Measurements from ENCODE around the gene KNCN.

KNCN gene

GRCh38 chr1:46539972-46540371 lies 11.5 kb downstream of the KNCN start:
- DNase-seq = no peak

DNA sequence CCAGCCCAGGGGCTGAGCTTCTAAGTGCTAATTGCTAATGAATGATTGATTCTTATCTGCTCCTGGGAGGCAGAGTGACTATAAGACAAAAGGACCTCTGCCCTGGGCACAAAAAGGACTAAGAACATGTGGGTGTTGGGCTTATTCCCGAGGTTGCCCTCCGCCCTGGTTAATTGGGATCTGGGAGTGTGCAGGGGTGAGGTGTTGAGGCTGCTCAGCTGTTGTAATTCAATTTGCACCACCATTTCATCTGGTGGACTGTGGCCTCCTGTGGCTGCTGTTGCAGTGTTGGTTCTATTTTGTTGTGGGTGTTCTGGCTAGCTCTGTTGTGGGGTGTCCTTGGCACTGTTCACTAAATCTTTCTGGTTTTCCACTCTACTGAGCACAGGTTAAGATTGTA lies 13.3 kb downstream of the KNCN start:
- DNase-seq = no peak

DNA sequence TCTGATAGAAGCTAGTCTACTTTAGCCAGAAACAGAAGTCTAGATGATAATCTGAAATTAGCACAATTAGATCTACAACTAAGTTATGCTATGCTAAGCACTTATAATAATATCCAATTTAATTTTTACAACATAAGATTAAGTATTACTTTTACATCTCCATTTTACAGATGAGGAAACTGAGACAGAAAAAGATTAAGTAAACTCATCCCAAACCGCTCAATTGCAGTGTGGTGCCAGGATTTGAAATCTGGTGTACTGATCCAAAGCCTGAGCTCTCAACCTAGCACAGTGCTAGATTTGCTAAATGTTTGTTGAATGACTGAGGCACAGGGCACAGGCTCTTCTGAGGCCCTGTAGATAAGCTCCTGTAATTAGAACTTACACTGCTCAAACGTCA lies 13.8 kb downstream of the KNCN start:
- DNase-seq = no peak

GRCh38 chr1:46536527-46536926 lies 14.9 kb downstream of the KNCN start:
- no peak for DNase-seq

DNA sequence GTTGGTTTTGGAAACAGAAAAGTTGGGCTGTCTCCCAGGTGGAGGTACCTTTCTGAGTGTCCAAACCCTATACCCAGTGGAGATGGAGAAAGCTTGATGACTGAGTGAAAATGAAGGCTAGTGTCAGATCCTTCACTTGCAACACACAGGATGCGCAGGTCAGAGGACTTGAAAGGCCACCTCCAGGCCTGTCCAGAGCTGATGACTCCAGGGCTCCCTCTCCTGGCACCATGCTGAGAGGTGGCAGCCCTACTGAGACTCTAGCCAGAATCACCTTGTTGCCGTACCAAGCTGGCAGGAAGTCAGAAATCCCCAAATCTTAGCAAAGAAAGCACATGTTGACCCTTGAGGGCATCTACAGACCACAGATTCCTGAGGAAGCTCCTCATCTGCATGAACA lies 16.4 kb downstream of the KNCN start:
- DNase-seq = no peak

GRCh38 chr1:46533179-46533864 lies 18.1 kb downstream of the KNCN start:
- DNase-seq = no peak

GRCh38 chr1:46532498-46533178 lies 18.8 kb downstream of the KNCN start:
- no peak for DNase-seq

DNA sequence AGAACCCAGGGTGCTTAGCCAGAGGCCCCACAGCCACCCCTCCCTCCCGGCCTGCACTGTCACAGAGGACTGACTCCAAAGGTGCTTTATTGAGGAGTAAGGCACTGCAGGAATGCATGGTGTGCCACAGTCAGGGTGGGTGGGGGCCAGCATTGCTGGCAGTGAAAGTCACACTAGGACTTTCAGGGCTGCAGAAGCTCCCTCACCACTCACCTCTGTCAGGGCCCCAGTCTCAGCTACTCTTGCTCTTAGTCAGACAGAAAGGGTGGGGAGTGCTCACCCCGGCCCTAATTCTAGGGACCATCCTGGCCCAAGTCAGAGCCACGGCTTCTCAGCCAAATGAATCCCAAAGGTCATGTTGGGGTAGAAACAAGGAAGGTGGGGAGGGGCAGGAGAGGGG lies 19.4 kb downstream of the KNCN start:
- no peak for DNase-seq

DNA sequence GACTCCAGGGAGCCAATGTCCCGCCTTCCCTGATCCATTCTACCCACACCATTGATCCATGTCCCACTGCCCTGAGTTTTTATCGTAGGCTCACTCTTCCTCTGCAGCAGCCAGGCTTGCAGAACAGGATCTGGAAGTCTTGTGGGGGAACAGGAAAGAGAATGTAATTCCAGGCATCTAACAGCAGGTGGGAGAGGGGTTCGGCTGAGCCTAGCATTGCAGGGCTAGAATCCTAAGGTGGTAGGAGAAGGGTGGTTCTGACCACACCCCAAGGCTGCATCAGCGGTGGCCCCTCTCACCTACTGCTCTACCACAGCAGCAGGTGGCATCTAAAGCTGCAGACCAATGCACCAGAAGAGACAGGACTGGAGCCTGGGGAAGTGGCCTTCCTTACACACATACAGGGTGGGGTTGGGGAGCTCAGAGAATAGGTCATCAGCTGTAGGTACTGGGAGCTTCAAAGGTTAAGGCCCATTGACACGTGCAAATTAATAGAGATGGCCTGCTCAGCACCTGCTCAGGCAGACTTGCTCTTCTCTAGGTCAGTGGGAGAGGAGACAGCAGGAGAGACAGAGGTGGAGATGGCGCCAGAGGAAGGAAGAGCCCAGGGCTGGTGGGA lies 20.5 kb downstream of the KNCN start:
- DNase-seq = no peak

DNA sequence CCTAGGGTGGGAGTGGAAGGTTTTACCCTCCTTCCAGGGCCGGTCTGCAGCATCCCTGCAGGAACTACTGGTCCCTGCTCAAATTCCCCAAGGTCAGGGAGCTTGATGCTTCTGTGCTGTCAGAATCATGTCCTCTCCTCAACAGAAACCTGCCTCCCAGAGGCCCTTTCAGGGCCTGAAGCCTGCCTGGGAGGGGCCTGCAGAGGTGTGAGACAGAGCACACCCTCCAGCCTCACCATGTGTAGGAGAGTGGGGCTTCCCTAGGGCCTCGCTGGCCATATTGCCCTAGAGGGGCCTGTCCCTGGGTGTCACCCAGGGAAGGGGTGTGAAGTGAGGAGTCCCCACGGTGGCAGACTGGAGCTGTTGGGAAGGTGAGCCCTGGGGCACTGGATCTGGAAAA lies 21.1 kb downstream of the KNCN start:
- DNase-seq = no peak

- no peak for DNase-seq
Measured at GRCh38 chr1:46529031-46529630, 22.3 kb downstream of the KNCN start.

DNA sequence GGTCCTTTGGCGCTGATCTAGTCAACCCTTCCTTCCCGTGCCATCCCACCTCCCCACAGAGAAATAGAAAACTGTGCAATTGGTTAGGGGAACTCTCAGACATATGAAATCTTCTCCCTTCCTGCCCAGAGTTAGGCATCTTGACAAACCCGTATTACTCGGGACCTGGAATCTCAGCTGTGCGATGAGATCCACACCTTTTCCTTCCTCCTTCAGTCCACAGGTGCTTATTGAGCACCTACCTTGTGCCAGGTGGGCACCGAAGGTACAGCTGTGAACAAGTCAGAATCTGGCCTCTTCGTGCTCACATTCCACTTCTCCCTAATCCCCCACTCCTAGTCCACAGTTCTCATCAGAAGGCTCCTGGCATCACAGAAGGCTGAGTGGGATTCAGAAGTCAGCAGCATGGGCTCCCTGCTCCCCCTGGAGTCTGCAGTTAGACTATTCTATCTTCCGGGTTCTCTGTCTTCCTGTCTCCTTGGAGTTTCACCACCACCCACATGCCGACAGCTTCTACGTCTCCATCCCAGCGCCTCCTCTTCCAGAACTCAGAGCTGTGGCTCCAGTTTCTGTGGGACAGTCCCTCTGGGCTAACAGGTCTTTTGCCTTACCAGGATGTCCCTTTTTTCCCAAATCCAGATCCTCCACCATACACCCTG lies 23.0 kb downstream of the KNCN start:
- DNase-seq = no peak

DNA sequence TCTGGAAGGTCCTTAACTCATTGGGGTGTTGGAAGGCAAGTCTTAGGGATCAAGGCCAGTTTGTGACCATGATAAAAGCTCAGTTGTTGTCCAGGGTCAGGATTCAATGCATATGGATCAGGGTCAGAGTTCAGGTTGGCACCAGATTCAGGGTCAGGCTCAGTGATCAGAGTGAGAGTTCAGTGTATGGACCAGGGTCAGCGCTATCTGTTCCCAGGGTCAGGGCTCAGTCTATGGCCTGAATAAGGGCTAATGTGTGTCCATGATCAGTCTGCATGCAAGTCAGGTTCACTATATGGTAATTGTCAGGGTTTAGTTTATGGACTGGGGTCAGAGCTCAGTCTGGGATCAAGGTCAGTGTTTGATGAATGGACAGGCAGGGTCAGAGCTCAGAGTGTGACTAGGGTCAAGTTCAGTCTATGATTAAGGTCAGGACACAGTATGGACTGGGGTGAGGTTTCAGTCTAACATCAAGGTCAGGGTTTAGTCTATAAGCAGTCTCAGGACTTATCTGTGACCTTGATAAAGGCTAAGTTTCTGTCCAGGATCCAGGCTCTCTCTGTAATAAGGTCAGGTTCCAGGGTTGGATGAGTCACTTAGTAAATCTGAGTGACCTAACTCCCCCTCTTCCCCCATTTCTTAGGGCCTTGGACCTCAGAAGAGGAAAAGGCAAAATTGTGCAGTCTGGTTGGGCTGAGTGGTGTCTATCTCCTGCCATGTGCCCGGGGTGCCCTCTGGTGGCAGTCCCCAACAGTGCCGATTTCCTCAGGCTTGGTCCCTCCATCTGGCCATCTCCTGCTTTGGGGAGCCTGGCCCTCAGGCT lies 23.8 kb downstream of the KNCN start:
- peak; percentile 54 for DNase-seq

GRCh38 chr1:46526691-46527291 lies 24.7 kb downstream of the KNCN start:
- DNase-seq = no peak

DNA sequence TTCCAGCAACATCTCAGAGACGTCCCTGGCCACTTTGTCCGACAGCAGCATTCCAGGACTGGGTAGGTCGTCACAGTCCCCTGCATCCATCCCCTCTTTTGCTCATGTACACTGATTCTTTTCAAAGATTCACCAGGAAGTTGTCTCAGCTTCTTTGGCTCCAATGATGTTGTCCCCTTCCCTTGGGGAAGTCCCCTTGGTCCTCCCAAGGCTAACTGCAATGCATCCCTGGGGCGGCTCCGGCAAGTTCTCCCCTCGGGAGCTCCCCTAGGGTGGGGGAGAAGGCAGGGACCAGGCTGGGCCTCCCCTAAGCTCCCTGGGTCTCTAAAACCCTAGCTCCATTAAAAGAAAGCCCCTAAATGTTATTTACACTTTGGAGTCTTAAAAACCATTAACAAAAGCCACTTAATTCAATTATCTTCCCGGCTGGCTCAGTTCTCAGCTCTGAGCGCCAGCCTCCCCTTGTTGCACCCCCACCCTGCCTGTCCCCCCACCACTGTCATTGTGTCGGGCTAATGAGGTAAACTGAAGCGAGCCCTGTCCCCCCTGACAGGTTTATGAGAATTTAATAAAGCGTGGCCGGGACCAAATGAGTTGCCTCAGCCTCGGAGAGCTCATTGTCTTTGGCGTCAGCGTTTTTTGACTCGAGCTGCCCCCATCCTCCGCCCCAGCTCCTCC lies 25.3 kb downstream of the KNCN start:
- DNase-seq = no peak

- no peak for DNase-seq
Measured at GRCh38 chr1:46525253-46525983, 26.0 kb downstream of the KNCN start.

GRCh38 chr1:46524843-46525242 lies 26.6 kb downstream of the KNCN start:
- no peak for DNase-seq

GRCh38 chr1:46523496-46524353 lies 27.7 kb downstream of the KNCN start:
- DNase-seq = no peak

GRCh38 chr1:46522969-46523320 lies 28.5 kb downstream of the KNCN start:
- DNase-seq = no peak
